ENCODE measurements around the gene OCA2. TPM values are rescaled to one million over a fixed set of nuclear protein-coding genes. Genes with fewer than 3 reads are reported as not detected.
A peak's percentile ranks its signal among the peaks of the same experiment; 100 is the strongest.

The OCA2 gene
- total and polyA plus RNA-seq, 4 donors, result 0.49 to 23.0 (median 2.3) TPM

DNA sequence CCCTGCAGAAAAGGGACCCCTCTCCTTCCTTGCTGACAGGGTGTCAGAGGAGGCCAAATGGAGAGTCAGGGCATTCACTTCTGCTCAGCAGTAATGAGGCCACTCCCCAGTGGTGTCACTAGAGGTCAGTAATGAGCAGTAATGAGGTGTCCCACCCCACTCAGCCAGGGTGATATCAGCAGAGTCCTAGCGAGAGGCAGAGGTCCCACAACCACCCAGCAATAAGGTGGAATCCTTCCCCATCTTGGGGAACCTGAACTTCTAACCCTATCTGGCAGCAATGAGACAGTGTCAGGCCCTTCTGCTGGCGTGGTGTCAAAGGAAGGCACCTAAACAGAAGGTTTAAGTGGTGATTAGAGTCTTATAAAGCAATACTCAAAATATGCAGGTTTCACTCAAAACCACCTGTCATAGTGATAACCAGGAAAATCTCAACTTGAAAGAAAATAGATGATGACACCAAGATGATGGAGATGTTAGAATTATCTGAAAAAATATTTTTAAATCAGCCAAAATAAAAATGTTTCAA is 12.9 kb downstream of the OCA2 start:
- H3K9ac ChIP-seq (ENCODE audit: insufficient read depth in 1 of 2, low read length in 2 of 2), result no peak overlapping the region

DNA sequence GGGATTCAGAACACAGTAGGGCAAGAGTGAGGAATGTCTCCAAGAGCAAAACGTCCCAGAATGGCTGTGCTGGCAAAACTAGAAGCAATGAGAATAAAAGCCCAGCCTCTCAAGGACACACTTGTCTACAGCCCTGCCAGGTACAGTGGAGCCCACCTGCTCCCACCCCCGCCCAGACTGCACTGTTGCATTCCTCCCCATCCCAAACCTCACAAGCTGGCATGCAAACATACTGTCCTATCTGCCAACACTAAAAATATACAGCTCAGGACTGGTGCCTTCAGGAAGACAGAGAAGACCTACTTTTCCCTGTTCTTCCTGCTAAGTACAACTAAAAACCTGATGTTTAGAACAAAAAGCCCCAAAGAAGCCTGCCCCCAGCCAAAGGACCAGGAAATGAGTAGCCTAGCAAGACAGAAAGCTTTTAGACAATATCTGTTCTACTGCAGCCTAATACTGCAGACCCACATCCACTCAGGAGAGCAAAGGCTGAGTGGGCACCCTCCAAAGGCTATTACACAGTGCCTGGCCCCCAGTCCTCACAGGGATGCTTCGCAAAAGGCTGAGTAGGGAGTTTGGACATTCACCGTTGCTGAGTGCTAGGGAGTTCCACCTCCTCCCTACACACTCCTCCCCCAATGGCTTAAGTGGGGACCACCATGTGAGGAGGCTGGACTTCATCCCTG is 13.5 kb downstream of the OCA2 start:
- Histone ChIP-seq H3K36me3 (ENCODE audit: control insufficient read depth in 4 of 4, insufficient read depth in 4 of 4, low read length in 4 of 4) (peaks cover 0 to 2% (median 0%) of the 10 kb centered on the region in 4 donors), H3K4me3 (no peak overlapping the region), H3K9ac (ENCODE audit: insufficient read depth in 1 of 2, low read length in 2 of 2) (no peak overlapping the region), H3K9me3 (ENCODE audit: control insufficient read depth in 4 of 4, insufficient read depth in 3 of 4, low read length in 3 of 4) (peaks cover 0 to 2% (median 0%) of the 10 kb centered on the region in 4 donors), H3K27ac (ENCODE audit: low read depth in 1 of 2, low read length in 1 of 2) (no peak overlapping the region), H3K27me3 (ENCODE audit: control insufficient read depth in 3 of 3, insufficient read depth in 3 of 3, low read length in 2 of 3) (no peaks in the 10 kb centered on the region), H3K4me1 (ENCODE audit: control insufficient read depth in 5 of 5, insufficient read depth in 5 of 5, low read length in 5 of 5) (no peaks in the 10 kb centered on the region)
- ATAC-seq (ENCODE audit: insufficient read depth, low FRiP score) (no peak), DNase-seq (no peak)
- WGBS, 2 donors, result 75 to 78% methylated on average over 4 of the region's 4 CpGs
- TF ChIP-seq, protein P1, sequence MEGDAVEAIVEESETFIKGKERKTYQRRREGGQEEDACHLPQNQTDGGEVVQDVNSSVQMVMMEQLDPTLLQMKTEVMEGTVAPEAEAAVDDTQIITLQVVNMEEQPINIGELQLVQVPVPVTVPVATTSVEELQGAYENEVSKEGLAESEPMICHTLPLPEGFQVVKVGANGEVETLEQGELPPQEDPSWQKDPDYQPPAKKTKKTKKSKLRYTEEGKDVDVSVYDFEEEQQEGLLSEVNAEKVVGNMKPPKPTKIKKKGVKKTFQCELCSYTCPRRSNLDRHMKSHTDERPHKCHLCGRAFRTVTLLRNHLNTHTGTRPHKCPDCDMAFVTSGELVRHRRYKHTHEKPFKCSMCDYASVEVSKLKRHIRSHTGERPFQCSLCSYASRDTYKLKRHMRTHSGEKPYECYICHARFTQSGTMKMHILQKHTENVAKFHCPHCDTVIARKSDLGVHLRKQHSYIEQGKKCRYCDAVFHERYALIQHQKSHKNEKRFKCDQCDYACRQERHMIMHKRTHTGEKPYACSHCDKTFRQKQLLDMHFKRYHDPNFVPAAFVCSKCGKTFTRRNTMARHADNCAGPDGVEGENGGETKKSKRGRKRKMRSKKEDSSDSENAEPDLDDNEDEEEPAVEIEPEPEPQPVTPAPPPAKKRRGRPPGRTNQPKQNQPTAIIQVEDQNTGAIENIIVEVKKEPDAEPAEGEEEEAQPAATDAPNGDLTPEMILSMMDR (IDR thresholded peaks at IDR 0.05; ENCODE audit: control extremely low read depth, extremely low read depth), result no peak

More for the DNA sequence above, 12.9 kb downstream of the OCA2 start:
- TF ChIP-seq, protein P1 (IDR thresholded peaks at IDR 0.05; ENCODE audit: control extremely low read depth, extremely low read depth), result peak; percentile 48
- Histone ChIP-seq H3K9me3 (ENCODE audit: control insufficient read depth in 4 of 4, insufficient read depth in 3 of 4, low read length in 3 of 4) (peaks cover 0 to 2% (median under 1%) of the 10 kb centered on the region in 4 donors), H3K27me3 (ENCODE audit: control insufficient read depth in 3 of 3, insufficient read depth in 3 of 3, low read length in 2 of 3) (no peaks in the 10 kb centered on the region), H3K4me1 (ENCODE audit: control insufficient read depth in 5 of 5, insufficient read depth in 5 of 5, low read length in 5 of 5) (no peaks in the 10 kb centered on the region), H3K4me3 (no peak overlapping the region), H3K36me3 (ENCODE audit: control insufficient read depth in 4 of 4, insufficient read depth in 4 of 4, low read length in 4 of 4) (peaks cover 0 to 3% (median under 1%) of the 10 kb centered on the region in 4 donors), H3K27ac (ENCODE audit: low read depth in 1 of 2, low read length in 1 of 2) (no peak overlapping the region)
- 25 to 27% methylated on average over 2 of the region's 2 CpGs for WGBS, 2 donors
- ATAC-seq (ENCODE audit: insufficient read depth, low FRiP score), result peak; percentile 91
- peak; percentile 49 to 62 (median 59) for DNase-seq

DNA sequence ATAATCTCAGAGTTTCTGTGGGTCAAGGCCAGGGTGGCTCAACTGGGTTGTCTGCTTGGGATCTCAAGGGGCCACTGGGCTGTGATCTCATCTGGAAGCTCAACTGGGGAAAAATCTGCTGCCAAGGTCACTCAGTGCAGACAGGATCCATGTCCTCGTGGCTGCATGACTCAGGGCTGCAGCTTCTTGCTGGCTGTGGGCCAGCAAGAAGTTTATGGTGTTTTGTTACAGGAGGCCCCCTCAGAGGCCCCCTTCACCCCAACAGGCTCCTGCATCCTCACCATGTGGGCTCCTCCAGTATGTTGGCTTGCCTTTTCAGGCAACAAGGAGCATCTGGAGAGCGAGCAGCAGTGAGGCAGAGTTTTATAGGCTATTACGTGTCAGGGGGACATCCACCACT is 14.6 kb downstream of the OCA2 start:
- DNase-seq (no peak), ATAC-seq (ENCODE audit: insufficient read depth, low FRiP score) (no peak)
- peaks cover 0 to 6% (median 0%) of the 10 kb centered on the region in 4 donors for H3K9me3 ChIP-seq (ENCODE audit: control insufficient read depth in 4 of 4, insufficient read depth in 3 of 4, low read length in 3 of 4)
- WGBS, 2 donors, result 77% methylated on average over 3 of the region's 3 CpGs
- no peaks in the 10 kb centered on the region for H3K4me1 ChIP-seq (ENCODE audit: control insufficient read depth in 5 of 5, insufficient read depth in 5 of 5, low read length in 5 of 5)
- no peaks in the 10 kb centered on the region for H3K27me3 ChIP-seq (ENCODE audit: control insufficient read depth in 3 of 3, insufficient read depth in 3 of 3, low read length in 2 of 3)
- H3K36me3 ChIP-seq (ENCODE audit: control insufficient read depth in 4 of 4, insufficient read depth in 4 of 4, low read length in 4 of 4), result peaks cover 0 to 2% (median 0%) of the 10 kb centered on the region in 4 donors
- no peak overlapping the region for H3K27ac ChIP-seq (ENCODE audit: low read depth in 1 of 2, low read length in 1 of 2)
- no peak overlapping the region for H3K4me3 ChIP-seq
- H3K9ac ChIP-seq (ENCODE audit: insufficient read depth in 1 of 2, low read length in 2 of 2), result no peak overlapping the region
- TF ChIP-seq, protein P1 (IDR thresholded peaks at IDR 0.05; ENCODE audit: control extremely low read depth, extremely low read depth), result no peak

All from lung (tissue), 12 donors.